Panc1 (cell line): ENCODE results near the gene FUBP3.

Experiments used
- CTCF ChIP-seq: fragments of 450-650 bp; IDR thresholded peaks from 2 replicates; pipeline ENCODE4 v1.5.1; 2017; ENCODE audit warnings: mild to moderate bottlenecking
- POLR2AphosphoS5 ChIP-seq: IDR thresholded peaks from 2 replicates; pipeline ENCODE4 v1.6.1; 2012; ENCODE audit warnings: mild to moderate bottlenecking, low read depth, low read length, moderate library complexity
- SIN3A ChIP-seq: IDR thresholded peaks from 2 replicates; pipeline ENCODE4 v1.6.1; 2012; ENCODE audit warnings: low read depth, mild to moderate bottlenecking, low read length, moderate library complexity, borderline replicate concordance; ENCODE audit not compliant: insufficient read depth
- TCF7L2 ChIP-seq: IDR thresholded peaks from 2 replicates; pipeline ENCODE4 v1.6.1; 2011; ENCODE audit warnings: mild to moderate bottlenecking, low read depth, low read length, inconsistent platforms

DNA sequence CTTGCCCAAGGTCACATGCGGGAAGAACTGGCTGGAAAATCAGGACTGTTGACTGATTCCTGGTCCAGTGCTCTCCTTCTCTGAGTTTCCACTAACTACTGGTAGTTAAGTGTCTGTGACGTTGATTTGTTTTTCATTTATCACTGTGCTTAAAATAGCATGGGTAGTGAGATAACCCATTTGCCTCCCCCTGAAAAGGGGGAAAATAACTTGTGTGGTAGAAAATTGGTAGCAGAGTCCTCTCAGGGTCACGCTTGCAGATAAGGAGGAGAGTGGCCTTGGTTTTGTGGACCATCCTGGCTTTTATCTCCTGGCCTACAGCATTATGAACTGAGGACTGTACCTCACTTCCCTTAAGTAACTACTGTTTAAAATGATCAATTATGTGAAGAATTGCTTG, 10.9 kb downstream of the FUBP3 start:
- TF ChIP-seq CTCF (no peak), POLR2AphosphoS5 (no peak), SIN3A (no peak), TCF7L2 (no peak)
